GM21526 (cell line): ENCODE measurements around the gene LACRT.

Experiments used
- ATAC-seq: cut with Tn5 transposase; IDR thresholded peaks from one replicate; pipeline ENCODE4 v1.9.1; 2021; ENCODE audit warnings: moderate library complexity; ENCODE audit not compliant: unreplicated experiment, low FRiP score

LACRT gene

DNA sequence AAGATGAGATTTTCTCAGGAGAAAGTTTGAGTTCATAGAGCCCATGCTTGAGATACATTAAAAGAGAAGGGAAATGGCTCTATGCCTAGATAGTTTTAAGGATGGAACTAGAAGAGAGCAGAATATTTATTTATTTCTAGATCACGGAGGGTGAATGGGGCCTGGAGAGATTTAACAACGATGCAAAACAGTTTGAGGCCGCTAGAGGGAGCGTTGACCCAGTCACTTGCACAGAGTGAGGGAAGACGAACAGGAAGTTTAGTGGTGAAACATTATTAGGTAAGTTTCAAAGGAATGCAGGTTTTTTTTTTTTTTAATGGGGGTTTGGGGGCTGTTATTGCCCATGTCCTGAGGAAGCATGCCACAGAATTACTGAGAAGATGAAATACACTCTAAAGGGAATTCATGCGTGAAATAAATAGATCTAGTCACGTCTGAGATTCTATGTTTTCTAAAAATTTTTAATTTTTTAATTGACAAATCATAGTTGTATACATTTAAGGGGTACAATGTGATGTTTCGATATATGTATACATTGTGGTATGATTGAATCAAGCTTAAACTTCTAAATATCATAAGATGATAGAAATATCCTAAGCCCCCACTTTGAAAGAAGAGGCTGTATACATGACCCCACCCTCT is 31.4 kb downstream of the LACRT start:
- ATAC-seq = peak; percentile 94

DNA sequence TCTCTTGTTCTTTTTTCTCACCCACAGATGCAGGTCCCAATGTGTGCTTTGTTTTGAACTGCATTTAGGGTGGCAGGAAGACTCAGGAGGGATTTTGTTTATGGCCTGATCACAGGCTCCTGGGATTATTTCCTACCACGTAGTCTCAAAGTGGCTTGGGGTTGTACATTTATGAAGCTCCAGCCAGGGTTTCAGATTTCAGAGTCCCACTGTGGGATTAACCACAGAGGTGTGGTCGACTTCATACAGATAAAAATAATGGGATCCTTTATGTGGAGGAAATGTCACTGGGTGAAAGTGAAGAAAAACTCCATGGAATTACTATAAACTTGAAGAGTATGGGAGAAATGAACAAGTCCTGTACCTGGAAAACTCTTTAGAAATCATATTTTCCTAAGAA is 32.0 kb downstream of the LACRT start:
- no peak for ATAC-seq

- no peak for ATAC-seq
Measured at GRCh38 chr12:54601841-54602240, 32.9 kb downstream of the LACRT start.

DNA sequence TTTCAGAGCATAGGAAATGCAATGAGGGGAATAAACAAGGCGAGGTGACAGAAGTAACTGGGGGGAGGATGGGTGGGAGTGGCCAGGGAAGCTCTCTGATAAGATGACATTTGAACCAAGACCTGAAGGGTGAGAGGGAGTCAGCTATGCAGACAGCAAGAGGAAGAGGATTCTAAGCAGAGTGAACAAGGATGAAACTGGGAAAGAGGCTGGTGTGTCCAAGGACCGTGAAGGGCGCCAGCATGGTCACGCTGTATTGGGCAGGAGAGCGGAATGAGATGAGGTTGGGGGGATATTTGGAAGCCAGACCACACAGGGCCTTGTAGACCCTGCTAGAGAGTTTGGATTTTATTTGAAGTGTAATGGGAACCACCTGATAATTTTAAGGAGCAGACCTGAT is 35.7 kb downstream of the LACRT start:
- ATAC-seq = no peak

GRCh38 chr12:54596526-54596946 is 38.2 kb downstream of the LACRT start:
- no peak for ATAC-seq

DNA sequence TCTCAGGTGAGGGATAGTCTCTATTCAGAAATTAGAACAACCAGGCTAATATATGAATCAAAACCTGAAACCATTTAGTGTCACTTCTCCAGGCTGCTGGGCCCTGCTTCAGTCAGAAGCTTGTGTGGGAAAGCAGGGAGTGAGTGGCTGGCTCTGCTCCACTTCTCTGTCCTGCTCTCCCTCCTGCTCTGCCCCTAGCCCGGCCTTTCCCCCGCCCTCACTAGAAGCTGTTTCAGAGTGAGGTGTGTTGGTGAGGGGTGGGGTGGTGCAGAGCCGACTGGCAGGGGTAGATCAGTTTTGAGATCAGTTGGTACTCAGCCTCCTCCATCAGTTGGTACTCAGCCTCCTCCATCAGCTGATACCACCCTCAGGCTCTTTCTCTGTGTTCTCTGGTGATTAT is 39.2 kb downstream of the LACRT start:
- no peak for ATAC-seq

- no peak for ATAC-seq
Measured at GRCh38 chr12:54593725-54594124, 41.0 kb downstream of the LACRT start.

DNA sequence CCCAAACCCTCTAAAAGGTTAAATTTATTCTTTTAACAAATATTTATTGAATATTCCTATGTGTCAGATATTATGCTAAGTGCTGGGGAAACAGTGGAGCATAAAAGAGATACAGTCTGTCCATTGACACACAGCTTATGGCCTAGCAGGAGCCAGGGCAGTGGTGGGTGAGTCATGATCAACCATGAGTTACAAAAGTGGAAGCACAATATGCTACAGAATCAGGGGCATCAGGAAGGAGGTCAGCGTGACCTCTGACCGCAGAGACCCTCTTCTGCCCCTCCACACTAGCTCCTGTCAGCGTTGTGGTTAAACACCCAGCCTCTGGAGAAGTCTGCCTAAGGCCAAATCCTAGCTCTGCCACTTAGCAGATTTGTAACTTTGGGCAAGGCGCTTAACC is 41.6 kb downstream of the LACRT start:
- no peak for ATAC-seq

DNA sequence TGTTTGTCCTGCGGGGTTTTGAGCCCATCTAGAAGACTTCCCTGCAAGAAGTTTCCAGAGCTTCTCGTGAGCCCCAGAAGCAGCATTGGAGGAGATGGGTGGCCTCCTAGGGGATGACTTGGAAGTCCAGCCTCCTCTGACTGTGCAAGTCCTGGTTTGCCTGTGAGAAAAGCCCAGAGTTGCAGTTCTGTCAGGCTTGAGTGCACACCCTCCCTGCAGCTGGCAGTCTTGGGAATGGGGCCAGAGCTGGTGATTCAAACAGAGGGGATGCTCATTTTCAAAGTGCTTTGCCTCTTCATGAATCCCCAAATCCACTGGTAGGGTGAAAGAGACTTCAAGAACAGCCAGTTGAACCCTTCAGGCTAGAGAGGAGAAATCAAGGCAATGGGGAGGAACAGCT is 42.4 kb downstream of the LACRT start:
- no peak for ATAC-seq

GRCh38 chr12:54590978-54591591 is 43.6 kb downstream of the LACRT start:
- no peak for ATAC-seq

- ATAC-seq = no peak
Measured at GRCh38 chr12:54589964-54590363, 44.7 kb downstream of the LACRT start.

- no peak for ATAC-seq
Measured at GRCh38 chr12:54588890-54589267, 45.8 kb downstream of the LACRT start.

- no peak for ATAC-seq
Measured at GRCh38 chr12:54588110-54588889, 46.4 kb downstream of the LACRT start, which contains the start of gene PPP1R1A. Gene PPP1R1A, minus strand, starts transcription at chr12:54588659. Its CDS starts 171 bp downstream, at chr12:54588488.

DNA sequence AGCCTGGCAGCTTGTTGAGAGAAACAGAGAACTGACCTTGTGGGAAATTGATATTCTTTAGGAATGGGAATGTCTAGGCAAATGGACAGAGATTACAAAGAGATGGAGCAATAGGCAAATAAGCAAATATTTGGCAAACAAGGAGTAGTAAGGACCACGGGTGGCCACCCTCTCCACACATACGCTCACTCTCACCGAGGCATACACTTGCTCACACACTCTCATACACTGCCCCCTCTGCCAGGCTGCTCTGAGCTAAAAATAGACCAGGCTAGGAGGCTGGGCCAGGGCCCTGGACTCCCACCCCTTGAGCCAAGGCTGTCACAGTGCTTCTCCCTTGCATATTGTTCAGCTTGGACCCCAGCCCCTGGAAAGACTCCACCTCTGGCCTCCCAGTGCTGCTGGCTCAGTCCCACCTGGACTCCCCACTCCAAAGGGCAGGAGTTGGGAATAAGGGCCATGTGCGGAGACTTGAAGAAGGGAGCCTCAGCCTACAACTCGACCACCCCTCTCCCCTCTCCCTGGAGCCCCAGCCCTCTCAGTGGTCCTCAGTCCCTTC is 47.3 kb downstream of the LACRT start:
- ATAC-seq = no peak

DNA sequence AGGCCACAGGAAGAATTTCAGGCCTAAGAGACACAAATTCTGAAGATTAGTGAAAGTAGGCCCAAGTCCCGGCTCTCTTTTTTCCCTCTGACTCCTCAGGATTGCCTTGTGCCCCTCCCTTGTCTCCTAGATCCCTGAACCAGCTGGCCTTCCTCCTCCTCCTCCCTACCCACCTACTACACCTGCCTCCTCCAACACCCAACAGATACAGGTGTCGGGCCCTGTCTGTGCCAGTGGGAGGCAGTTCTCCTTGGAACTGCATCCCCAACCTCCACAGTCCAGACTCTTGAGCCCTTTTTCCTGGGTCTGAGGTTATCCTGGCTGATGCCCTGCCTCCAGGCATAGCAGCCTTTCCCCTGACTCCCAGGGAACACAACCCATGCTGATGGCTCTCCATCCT is 48.1 kb downstream of the LACRT start:
- ATAC-seq = no peak

- ATAC-seq = no peak
Measured at GRCh38 chr12:54585243-54585642, 49.5 kb downstream of the LACRT start.

DNA sequence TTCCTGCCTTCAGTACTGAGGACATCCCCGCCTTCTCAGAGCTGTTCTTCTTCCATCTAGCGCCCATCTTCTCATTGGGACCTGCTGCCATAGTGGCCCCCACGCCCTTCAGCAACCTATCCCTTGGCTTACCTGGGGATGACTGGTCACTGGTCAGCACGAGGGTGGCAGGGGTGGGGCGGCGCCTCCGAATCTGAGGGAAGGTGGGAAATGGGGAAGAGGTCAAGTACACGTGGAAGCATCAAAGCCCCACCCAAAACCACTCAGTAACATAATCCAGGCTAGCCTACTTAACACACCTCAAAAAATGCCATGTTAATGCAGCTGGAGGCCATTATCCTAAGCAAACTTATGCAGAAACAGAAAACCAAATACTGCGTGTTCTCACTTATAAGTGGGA is 50.6 kb downstream of the LACRT start:
- no peak for ATAC-seq

DNA sequence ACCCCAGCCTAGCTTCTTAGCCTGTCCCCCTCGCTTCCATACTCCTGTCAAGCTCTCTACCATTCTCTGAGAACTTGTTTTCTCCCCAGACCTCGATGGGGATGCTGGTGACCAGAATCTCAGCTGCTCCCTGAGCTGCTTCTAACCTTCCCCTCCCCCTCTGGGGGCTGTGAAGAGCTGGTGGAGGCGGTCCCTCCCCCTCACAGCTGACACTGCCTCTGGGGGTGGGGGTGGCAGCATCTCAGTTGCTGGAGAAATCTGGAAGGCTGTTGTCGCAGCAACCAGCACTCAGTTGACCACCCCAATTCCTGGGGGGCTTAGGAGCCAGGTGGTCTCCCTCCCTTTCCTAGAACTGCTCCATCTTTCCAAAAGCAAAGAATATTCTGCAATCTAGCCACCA is 51.0 kb downstream of the LACRT start:
- no peak for ATAC-seq

DNA sequence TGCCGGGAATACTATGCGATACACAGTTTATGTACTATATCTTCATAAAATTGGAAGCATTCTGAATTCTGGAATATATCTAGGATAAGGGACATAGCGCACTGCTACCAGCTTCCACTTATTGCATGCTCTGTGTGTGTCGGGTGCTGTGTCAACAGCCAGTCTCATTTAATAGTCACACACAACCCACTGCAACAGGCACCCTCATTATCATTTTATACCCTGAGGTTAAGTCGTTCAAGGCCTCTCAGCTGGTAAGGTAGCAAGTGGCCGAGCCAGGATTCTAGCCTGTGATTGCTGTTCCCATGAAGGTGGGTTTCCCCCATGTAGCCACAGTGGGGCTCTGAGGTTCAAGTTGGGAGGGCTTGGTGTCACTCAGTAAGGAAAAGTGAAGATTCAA is 53.3 kb downstream of the LACRT start:
- no peak for ATAC-seq
